ENCODE data around the gene PPAN.

- TF ChIP-seq CTCF (IDR thresholded peaks at IDR 0.05; ENCODE audit: low read depth, low read length) (no peak), POLR2A (IDR thresholded peaks at IDR 0.05; ENCODE audit: extremely low read depth, insufficient read length) (no peak)
Measured at GRCh38 chr19:10086591-10087192, 19.5 kb upstream of the PPAN start.

Measured in NB4 (cell line).